IMR-90 (cell line): ENCODE results near the gene LIN7B. TPM values are rescaled to one million over a fixed set of nuclear protein-coding genes. Genes with fewer than 3 reads are reported as not detected.
A peak's percentile ranks its signal among the peaks of the same experiment; 100 is the strongest.

Source experiments
- ATAC-seq: fragments of 200-7000 bp; cut with Tn5 transposase; 2 replicates; pipeline ENCODE4 v1.9.1; 2020; ENCODE audit warnings: low read depth, mild to moderate bottlenecking, moderate library complexity
- BruUV-seq: library from RNA; stranded (reverse); fragments of 400-500 nt; replicated peaks from 2 replicates; lab custom pipeline; 2021; lab: Mats Ljungman, UMichigan
- CTCF ChIA-PET: fragments of 300-600 bp; formaldehyde crosslinking; extraction: SDS; loops from one replicate; lab custom pipeline; 2021; ENCODE audit warnings: antibody characterized with exemption; lab: Yijun Ruan, JAX
- POLR2A ChIA-PET: fragments of 300-600 bp; sonication (Branson Sonifier 250); formaldehyde crosslinking; loops from one replicate; lab custom pipeline; 2022; ENCODE audit warnings: antibody characterized with exemption; ENCODE audit not compliant: unreplicated experiment; lab: Charles Lee
- DNase-seq: peaks from one replicate; pipeline ENCODE4 v3.0.0; 2013
- H2AFZ ChIP-seq: replicated peaks from 2 replicates; pipeline ENCODE3; 2013; ENCODE audit warnings: low read length, mild to moderate bottlenecking; ENCODE audit not compliant: poor library complexity
- H2AK5ac ChIP-seq: 2 replicates; pipeline ENCODE4 v1.6.1; 2013; ENCODE audit warnings: low read depth, low read length, inconsistent platforms
- H2AK9ac ChIP-seq: replicated peaks from 2 replicates; pipeline ENCODE3; 2013; ENCODE audit warnings: mild to moderate bottlenecking, low read depth, low read length, moderate library complexity; ENCODE audit not compliant: poor library complexity
- H2BK120ac ChIP-seq: 2 replicates; pipeline ENCODE4 v1.6.1; 2013; ENCODE audit warnings: low read depth, low read length, inconsistent platforms
- H2BK15ac ChIP-seq: 3 replicates; pipeline ENCODE4 v1.6.1; 2013; ENCODE audit warnings: low read depth, low read length, inconsistent platforms
- H2BK20ac ChIP-seq: 2 replicates; pipeline ENCODE4 v1.6.1; 2013; ENCODE audit warnings: low read depth, mild to moderate bottlenecking, inconsistent platforms, low read length, moderate library complexity
- H2BK5ac ChIP-seq: 2 replicates; pipeline ENCODE4 v1.6.1; 2013; ENCODE audit warnings: mild to moderate bottlenecking, low read depth, low read length, inconsistent platforms; ENCODE audit not compliant: poor library complexity, severe bottlenecking
- H3K14ac ChIP-seq: replicated peaks from 2 replicates; pipeline ENCODE4 v1.6.1; 2013; ENCODE audit warnings: low read depth, low read length, inconsistent platforms
- H3K18ac ChIP-seq: 2 replicates; pipeline ENCODE4 v1.6.1; 2013; ENCODE audit warnings: low read depth, low read length, control low read depth
- H3K23ac ChIP-seq: 2 replicates; pipeline ENCODE4 v1.6.1; 2013; ENCODE audit warnings: low read depth, low read length, inconsistent platforms
- H3K27ac ChIP-seq: 2 replicates; pipeline ENCODE4 v1.5.1; 2013; ENCODE audit warnings: mild to moderate bottlenecking, control low read depth, low read length; ENCODE audit not compliant: insufficient read depth
- H3K27me3 ChIP-seq: 2 replicates; pipeline ENCODE4 v1.6.1; 2013; ENCODE audit warnings: low read length; ENCODE audit not compliant: control insufficient read depth, insufficient read depth
- H3K36me3 ChIP-seq: 2 replicates; pipeline ENCODE4 v1.6.1; 2013; ENCODE audit warnings: low read length, mixed read lengths; ENCODE audit not compliant: control insufficient read depth, insufficient read depth
- H3K4ac ChIP-seq: 2 replicates; pipeline ENCODE4 v1.6.1; 2013; ENCODE audit warnings: low read depth, low read length, inconsistent platforms
- H3K4me1 ChIP-seq: 2 replicates; pipeline ENCODE4 v1.6.1; 2013; ENCODE audit warnings: low read length, mixed read lengths; ENCODE audit not compliant: control insufficient read depth, insufficient read depth
- H3K4me2 ChIP-seq: 2 replicates; pipeline ENCODE4 v1.6.1; 2013; ENCODE audit warnings: low read depth, mild to moderate bottlenecking, control low read depth, low read length, moderate library complexity
- H3K4me3 ChIP-seq: 2 replicates; pipeline ENCODE4 v1.5.1; 2013; ENCODE audit warnings: low read depth, mild to moderate bottlenecking, control low read depth, low read length, moderate library complexity; ENCODE audit not compliant: insufficient read depth
- H3K56ac ChIP-seq: 2 replicates; pipeline ENCODE4 v1.6.1; 2013; ENCODE audit warnings: low read length, inconsistent platforms; ENCODE audit not compliant: insufficient read depth; ENCODE audit errors: extremely low read depth
- H3K79me1 ChIP-seq, 2 experiments: 2 replicates each; pipeline ENCODE4 v1.6.1; 2013; ENCODE audit warnings: low read length in 2 of 2, inconsistent platforms in 1 of 2, low read depth in 1 of 2
- H3K9ac ChIP-seq: 2 replicates; pipeline ENCODE4 v1.6.1; 2013; ENCODE audit warnings: low read depth, low read length, control low read depth
- H3K9me1 ChIP-seq: 2 replicates; pipeline ENCODE4 v1.6.1; 2013; ENCODE audit warnings: low read length, inconsistent platforms; ENCODE audit not compliant: insufficient read depth
- H3K9me3 ChIP-seq: 2 replicates; pipeline ENCODE4 v1.6.1; 2013; ENCODE audit warnings: low read length; ENCODE audit not compliant: control insufficient read depth, insufficient read depth
- H4K20me1 ChIP-seq: 2 replicates; pipeline ENCODE4 v1.6.1; 2013; ENCODE audit warnings: low read length, inconsistent platforms; ENCODE audit not compliant: insufficient read depth
- H4K5ac ChIP-seq: 2 replicates; pipeline ENCODE4 v1.6.1; 2013; ENCODE audit warnings: mild to moderate bottlenecking, low read depth, low read length, control low read depth
- H4K8ac ChIP-seq, 2 experiments: 2 replicates each; pipeline ENCODE4 v1.6.1; 2013; ENCODE audit warnings: low read depth in 2 of 2, low read length in 2 of 2, control low read depth in 1 of 2, inconsistent platforms in 1 of 2
- H4K91ac ChIP-seq: 2 replicates; pipeline ENCODE4 v1.6.1; 2013; ENCODE audit warnings: low read depth, low read length, inconsistent platforms; ENCODE audit not compliant: insufficient read depth
- BHLHE40 ChIP-seq: fragments of 150-350 bp; IDR thresholded peaks from 2 replicates; pipeline ENCODE4 v1.6.1; 2016; ENCODE audit warnings: mild to moderate bottlenecking, low read depth, low read length
- CEBPB ChIP-seq: IDR thresholded peaks from 2 replicates; pipeline ENCODE4 v1.6.1; 2012; ENCODE audit warnings: low read depth, low read length, improper control_type of control experiment
- CHD1 ChIP-seq: IDR thresholded peaks from 2 replicates; pipeline ENCODE4 v1.6.1; 2012; ENCODE audit warnings: low read depth, low read length, improper control_type of control experiment
- CTCF ChIP-seq: conservative IDR thresholded peaks from 2 replicates; pipeline ENCODE4 v1.5.1; 2012; ENCODE audit warnings: mild to moderate bottlenecking, low read depth, low read length, improper control_type of control experiment
- ELK1 ChIP-seq: fragments of 150-350 bp; IDR thresholded peaks from 2 replicates; pipeline ENCODE4 v1.6.1; 2016; ENCODE audit warnings: low read depth, mild to moderate bottlenecking, low read length, moderate library complexity, borderline replicate concordance
- FOS ChIP-seq: fragments of 150-350 bp; IDR thresholded peaks from 2 replicates; pipeline ENCODE4 v1.6.1; 2016; ENCODE audit warnings: low read depth, low read length
- MAFK ChIP-seq: IDR thresholded peaks from 2 replicates; pipeline ENCODE4 v1.6.1; 2012; ENCODE audit warnings: low read depth, low read length, improper control_type of control experiment
- MXI1 ChIP-seq: IDR thresholded peaks from 2 replicates; pipeline ENCODE4 v1.6.1; 2012; ENCODE audit warnings: low read depth, mild to moderate bottlenecking, low read length, moderate library complexity, borderline replicate concordance
- NFE2L2 ChIP-seq: fragments of 150-350 bp; IDR thresholded peaks from 2 replicates; pipeline ENCODE4 v1.6.1; 2016; ENCODE audit warnings: low read depth, mild to moderate bottlenecking, low read length
- RAD21 ChIP-seq: IDR thresholded peaks from 2 replicates; pipeline ENCODE4 v1.6.1; 2012; ENCODE audit warnings: low read length, improper control_type of control experiment
- RCOR1 ChIP-seq: IDR thresholded peaks from 2 replicates; pipeline ENCODE4 v1.6.1; 2012; ENCODE audit warnings: mild to moderate bottlenecking, low read length, improper control_type of control experiment; ENCODE audit not compliant: insufficient replicate concordance
- RFX5 ChIP-seq: IDR thresholded peaks from 2 replicates; pipeline ENCODE4 v1.8.0; 2012; ENCODE audit warnings: low read depth, mild to moderate bottlenecking, low read length, moderate library complexity
- SMC3 ChIP-seq: fragments of 150-350 bp; IDR thresholded peaks from 2 replicates; pipeline ENCODE4 v1.6.1; 2016; ENCODE audit warnings: low read depth, mild to moderate bottlenecking, antibody characterized with exemption, low read length, moderate library complexity
- USF2 ChIP-seq: fragments of 150-350 bp; IDR thresholded peaks from 2 replicates; pipeline ENCODE4 v1.6.1; 2017; ENCODE audit warnings: mild to moderate bottlenecking, antibody characterized with exemption, low read length, low read depth
- WGBS, 2 experiments: methylation state at CpG; one replicate each; pipeline versions ENCODE4 v1.1.5 to v1.1.7; 2013; ENCODE audit warnings: missing lambda C conversion rate in 2 of 2; ENCODE audit not compliant: insufficient read length in 1 of 2; ENCODE audit errors: extremely low coverage in 2 of 2; 5-methylcytosine and 5-hydroxymethylcytosine counted together
- dilution Hi-C: fragments of 300-500 bp; cut with HindIII; formaldehyde crosslinking; loops from one replicate; pipeline ENCODE4 v1.14.3; 2018; ENCODE audit warnings: low sequenced_read_pairs; ENCODE audit not compliant: unreplicated experiment
- in situ Hi-C: fragments of 300-500 bp; cut with MboI; formaldehyde crosslinking; loops from 3 replicates; pipeline ENCODE4 v1.14.3; 2019; ENCODE audit warnings: low sequenced_read_pairs, inconsistent platforms, mixed read lengths
- intact Hi-C: fragments of 100-400 bp; cut with micrococcal nuclease; formaldehyde crosslinking; loops from 2 replicates; pipeline ENCODE4 v1.10.0; 2022
- polyA plus RNA-seq, 3 experiments: library from polyadenylated mRNA; depleted of rRNA; stranded (reverse); fragments of >200 nt; gene quantifications; 2 replicates each; pipeline ENCODE4 v1.2.3, GENCODE V29; 2012; ENCODE audit warnings: low replicate concordance in 1 of 3
- total RNA-seq: library from RNA; depleted of rRNA; stranded (reverse); fragments of >200 nt; gene quantifications from 2 replicates; pipeline ENCODE4 v1.2.3, GENCODE V29; 2012

LIN7B gene
- total and polyA plus RNA-seq, 2 of the 4 experiments (the other 2 are of a cell fraction), result 3.8 to 8.0 TPM

GRCh38 chr19:49084206-49085019 lies 29.8 kb upstream of the LIN7B start:
- dilution Hi-C loops, result no loop called here
- H4K91ac ChIP-seq, result peak overlapping the region; percentile 95
- TF ChIP-seq MXI1 (no peak), SMC3 (no peak), CHD1 (no peak), RFX5 (no peak), FOS (no peak), CTCF (no peak), ELK1 (no peak), CEBPB (no peak), RAD21 (no peak), MAFK (no peak), RCOR1 (no peak), NFE2L2 (no peak), BHLHE40 (no peak), USF2 (no peak)

More at GRCh38 chr19:49084206-49085019, 29.8 kb upstream of the LIN7B start:
- Histone ChIP-seq H2BK5ac (peak overlapping the region; percentile 79), H3K4me2 (peak overlapping the region; percentile 83), H2BK20ac (no peak overlapping the region), H2AK9ac (peak overlapping the region; percentile 92), H4K5ac (peak overlapping the region; percentile 95), H2BK120ac (peak overlapping the region; percentile 39; the same call in 1 of the 2 replicates), H2AFZ (peak overlapping the region; percentile 88), H3K9me3 (no peaks in the 10 kb centered on the region), H3K23ac (peak overlapping the region; percentile 64; the same call in 1 of the 2 replicates), H3K9me1 (0 out of 2 replicates have a peak, but pooled peaks cover 2% of the 10 kb centered on the region), H3K4me1 (peaks cover 6% of the 10 kb centered on the region), H3K27ac (peak overlapping the region; percentile 66), H2BK15ac (0 out of 3 replicates have a peak overlapping the region, but pooled peaks have one; percentile 1), H3K18ac (peak overlapping the region; percentile 77), H3K79me1 (peaks cover 0 to 26% of the 10 kb centered on the region in 2 experiments; a peak in 2 of 4 replicates), H2AK5ac (peak overlapping the region; percentile 67), H3K56ac (peak overlapping the region; percentile 51), H3K4ac (peak overlapping the region; percentile 93), H4K8ac (peak overlapping the region; percentile 82 to 99), H3K36me3 (peaks cover 15% of the 10 kb centered on the region), H4K20me1 (peaks cover 36% of the 10 kb centered on the region), H3K9ac (peak overlapping the region; percentile 79), H3K27me3 (no peaks in the 10 kb centered on the region), H3K4me3 (peak overlapping the region; percentile 69), H3K14ac (peak overlapping the region; percentile 95)
- no TSS peak for BruUV-seq
- intact Hi-C loops (no loop called here), in situ Hi-C loops (no loop called here)
- 71 to 100% methylated on average over 1 to 16 of the region's 26 CpGs for WGBS, 2 experiments
- ChIA-PET CTCF (no interaction called here), POLR2A (interaction anchor here (0.6 kb wide), 1 partner anchor 48 kb away, joined by 4 read pairs; no protein-coding TSS in a partner anchor)
- ATAC-seq, result no peak
- DNase-seq, result no peak
